Stomach (tissue), 9 donors: ENCODE measurements around the gene DLG5. TPM values are rescaled to one million over a fixed set of nuclear protein-coding genes. Genes with fewer than 3 reads are reported as not detected.

ENCODE experiments used
- DNase-seq, 2 donors: peaks; one replicate each; pipeline versions ENCODE4 v3.0.0 to v3.0.0-alpha.2; 2013 to 2019
- H3K27ac ChIP-seq, 5 donors: fragments of 200-600 bp in 4 of 5; sonication (generic) in 4 of 5; one replicate each; pipeline ENCODE4 v1.5.1; 2013 to 2019; ENCODE audit warnings: mild to moderate bottlenecking in 1 of 5, moderate library complexity in 1 of 5
- H3K27me3 ChIP-seq, 3 donors: fragments of 200-600 bp; sonication (generic); one replicate each; pipeline ENCODE4 v1.5.1; 2017 to 2019; ENCODE audit warnings: mixed run types in 1 of 3
- H3K36me3 ChIP-seq, 4 donors: fragments of 200-600 bp; sonication (generic); 1 replicate in 3 of 4; 2 replicates in 1 of 4; pipeline ENCODE4 v1.5.1; 2016 to 2019
- H3K4me1 ChIP-seq, 4 donors: fragments of 200-600 bp; sonication (generic); one replicate each; pipeline ENCODE4 v1.5.1; 2016 to 2019
- H3K4me3 ChIP-seq, 4 donors: fragments of 200-600 bp; sonication (generic) in 3 of 4; one replicate each; pipeline ENCODE4 v1.5.1; 2016 to 2019; ENCODE audit warnings: mild to moderate bottlenecking in 1 of 4
- H3K9me3 ChIP-seq, 4 donors: fragments of 200-600 bp; sonication (generic); one replicate each; pipeline ENCODE4 v1.5.1; 2016 to 2019
- EP300 ChIP-seq: sonication (generic); formaldehyde crosslinking; IDR thresholded peaks from one replicate; pipeline ENCODE4 v1.6.1; 2017; ENCODE audit warnings: antibody characterized with exemption
- POLR2A ChIP-seq, 4 donors: fragments of 450-650 bp; IDR thresholded peaks; one replicate each; pipeline ENCODE4 v1.6.1; 2016; ENCODE audit warnings: antibody characterized with exemption in 4 of 4, control low read depth in 2 of 4, mild to moderate bottlenecking in 1 of 4, moderate library complexity in 1 of 4
- POLR2AphosphoS5 ChIP-seq, 3 donors: sonication (generic); formaldehyde crosslinking; IDR thresholded peaks; one replicate each; pipeline ENCODE4 v1.6.1; 2016; ENCODE audit warnings: antibody characterized with exemption in 3 of 3
- WGBS, 5 donors: extraction: QIAGEN DNeasy Blood & Tissue Kit in 3 of 5; methylation state at CpG; one replicate each; pipeline versions ENCODE4 v1.1.5 to v1.1.7; 2013 to 2018; 5-methylcytosine and 5-hydroxymethylcytosine counted together
- intact Hi-C: fragments of 100-400 bp; cut with DNase I; formaldehyde crosslinking; loops from one replicate; pipeline ENCODE4 v1.15.1; 2023; ENCODE audit warnings: low total_unique reads
- polyA plus RNA-seq, 3 donors: library from polyadenylated mRNA; stranded (reverse); fragments of 200-250 nt; gene quantifications; one replicate each; pipeline ENCODE4 v1.2.3, GENCODE V29; 2013
- total RNA-seq, 5 donors: library from RNA; depleted of rRNA; stranded (reverse); fragments of >200 nt; gene quantifications; one replicate each; pipeline versions ENCODE4 v1.1.0 to v1.2.3, GENCODE V29; 2014 to 2016
- TF ChIP-seq, protein P1 (sequence below), 7 experiments: fragments of 450-650 bp in 4 of 7; fragments of 200-600 bp in 3 of 7; sonication (generic) in 3 of 7; IDR thresholded peaks; one replicate each; pipeline ENCODE4 v1.5.1; 2016 to 2019; ENCODE audit warnings: antibody characterized with exemption in 7 of 7, control low read depth in 2 of 7, mild to moderate bottlenecking in 1 of 7
- donor health status: healthy with polysubstance abuse.
- donor health status: Bipolar disorder and iron deficiency.
- donor health status: healthy.

The DLG5 gene
- total and polyA plus RNA-seq, 8 donors: 9.2 to 134 (median 32.7) TPM

DNA sequence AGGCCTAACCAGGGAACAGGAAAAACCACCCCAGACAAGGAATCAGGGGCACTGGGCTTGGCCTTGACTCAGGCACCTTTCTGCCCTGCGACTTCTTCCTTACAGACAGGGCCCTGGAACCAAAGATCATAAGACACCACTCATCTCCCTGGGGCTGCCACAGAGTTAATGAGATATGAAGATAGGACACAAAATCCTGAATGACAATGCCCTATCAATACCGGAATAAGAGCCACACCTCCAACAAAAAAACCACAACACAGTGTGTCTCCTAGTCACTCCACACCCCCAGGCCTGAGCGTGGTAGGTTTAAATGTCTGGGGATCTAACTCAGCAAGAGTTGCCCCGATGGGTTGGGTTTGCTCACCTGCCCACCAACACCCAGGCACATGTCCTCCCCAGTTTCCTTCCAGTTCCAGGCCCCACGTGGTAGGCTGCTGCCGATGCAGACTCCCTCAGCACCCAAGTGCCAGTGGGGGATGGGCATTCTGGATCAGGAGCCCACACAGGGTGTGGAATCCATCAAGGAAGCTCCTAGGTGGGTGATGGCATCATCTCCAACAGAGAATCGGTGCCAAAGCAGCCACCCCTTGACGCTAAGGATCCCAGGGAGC lies 3.9 kb downstream of the DLG5 start:
- Histone ChIP-seq H3K27ac (no peak overlapping the region), H3K4me1 (peaks cover 13 to 78% (median 51%) of the 10 kb centered on the region in 4 donors), H3K4me3 (no peak overlapping the region), H3K36me3 (no peaks in the 10 kb centered on the region), H3K9me3 (no peaks in the 10 kb centered on the region), H3K27me3 (peaks cover 0 to 21% (median 0%) of the 10 kb centered on the region in 3 donors)
- DNase-seq: no peak
- intact Hi-C loops: loop anchor here (10.0 kb wide), 1 partner anchor 78 kb away; no protein-coding TSS in a partner anchor
- 70 to 88% (median 79%) methylated on average over 7 to 8 of the region's 8 CpGs for WGBS, 5 donors
- TF ChIP-seq POLR2AphosphoS5 (IDR thresholded peaks at IDR 0.05) (no peak), EP300 (no peak), POLR2A (IDR thresholded peaks at IDR 0.05) (no peak)
- TF ChIP-seq, protein P1, sequence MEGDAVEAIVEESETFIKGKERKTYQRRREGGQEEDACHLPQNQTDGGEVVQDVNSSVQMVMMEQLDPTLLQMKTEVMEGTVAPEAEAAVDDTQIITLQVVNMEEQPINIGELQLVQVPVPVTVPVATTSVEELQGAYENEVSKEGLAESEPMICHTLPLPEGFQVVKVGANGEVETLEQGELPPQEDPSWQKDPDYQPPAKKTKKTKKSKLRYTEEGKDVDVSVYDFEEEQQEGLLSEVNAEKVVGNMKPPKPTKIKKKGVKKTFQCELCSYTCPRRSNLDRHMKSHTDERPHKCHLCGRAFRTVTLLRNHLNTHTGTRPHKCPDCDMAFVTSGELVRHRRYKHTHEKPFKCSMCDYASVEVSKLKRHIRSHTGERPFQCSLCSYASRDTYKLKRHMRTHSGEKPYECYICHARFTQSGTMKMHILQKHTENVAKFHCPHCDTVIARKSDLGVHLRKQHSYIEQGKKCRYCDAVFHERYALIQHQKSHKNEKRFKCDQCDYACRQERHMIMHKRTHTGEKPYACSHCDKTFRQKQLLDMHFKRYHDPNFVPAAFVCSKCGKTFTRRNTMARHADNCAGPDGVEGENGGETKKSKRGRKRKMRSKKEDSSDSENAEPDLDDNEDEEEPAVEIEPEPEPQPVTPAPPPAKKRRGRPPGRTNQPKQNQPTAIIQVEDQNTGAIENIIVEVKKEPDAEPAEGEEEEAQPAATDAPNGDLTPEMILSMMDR (IDR thresholded peaks at IDR 0.05): no peak

DNA sequence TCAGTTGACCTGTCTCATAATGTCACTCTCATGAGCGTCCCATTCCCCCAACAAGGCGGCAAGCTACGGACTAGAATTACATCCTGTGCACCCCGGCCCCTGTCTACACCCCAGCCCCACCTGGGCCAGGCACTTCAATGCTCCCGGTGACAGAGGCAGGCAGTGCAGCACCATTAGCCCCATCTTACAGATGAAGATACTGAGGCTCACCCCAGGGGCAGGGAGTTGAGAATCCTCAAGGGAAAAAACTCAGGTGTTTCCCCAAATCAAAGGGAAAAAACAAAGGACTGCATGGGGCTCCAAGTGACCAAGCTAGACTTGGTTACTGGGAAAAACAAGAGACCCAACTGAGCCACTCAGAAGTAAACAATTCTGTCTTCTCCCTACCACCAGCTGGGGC lies 4.5 kb downstream of the DLG5 start:
- H3K27ac ChIP-seq: no peak overlapping the region
- H3K4me3 ChIP-seq: no peak overlapping the region
- DNase-seq: no peak
- peaks cover 0 to 14% (median 0%) of the 10 kb centered on the region in 3 donors for H3K27me3 ChIP-seq
- WGBS, 5 donors: 93 to 100% (median 97%) methylated on average over 5 of the region's 5 CpGs
- no peaks in the 10 kb centered on the region for H3K9me3 ChIP-seq
- H3K36me3 ChIP-seq: no peaks in the 10 kb centered on the region
- TF ChIP-seq, protein P1 (IDR thresholded peaks at IDR 0.05): no peak
- TF ChIP-seq POLR2A (IDR thresholded peaks at IDR 0.05) (no peak), EP300 (no peak), POLR2AphosphoS5 (IDR thresholded peaks at IDR 0.05) (no peak)
- peaks cover 7 to 72% (median 45%) of the 10 kb centered on the region in 4 donors for H3K4me1 ChIP-seq
- intact Hi-C loops: loop anchor here (10.0 kb wide), 1 partner anchor 77 kb away; no protein-coding TSS in a partner anchor

DNA sequence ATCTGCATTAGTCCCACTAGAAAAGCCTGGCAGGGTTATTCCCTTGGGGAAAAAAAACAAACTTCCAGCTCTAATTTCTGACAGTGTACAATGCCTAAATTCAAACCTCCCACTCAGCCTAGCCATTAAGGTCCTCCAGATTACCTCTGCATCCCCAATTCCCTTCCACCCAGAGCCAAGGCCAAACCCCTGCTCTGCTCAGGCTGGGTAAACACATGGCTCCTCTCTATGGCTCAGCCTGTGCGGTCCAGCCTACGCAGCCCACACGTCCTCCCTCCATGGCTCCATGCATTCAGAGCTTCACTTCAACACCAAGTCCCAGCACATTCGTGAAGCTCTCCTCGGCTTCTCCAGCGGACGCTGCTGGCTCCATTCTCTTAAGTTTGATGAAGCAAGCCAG lies 5.2 kb downstream of the DLG5 start:
- Histone ChIP-seq H3K4me1 (peaks cover 5 to 70% (median 43%) of the 10 kb centered on the region in 4 donors), H3K9me3 (no peaks in the 10 kb centered on the region), H3K27me3 (peaks cover 0 to 10% (median 0%) of the 10 kb centered on the region in 3 donors), H3K36me3 (no peaks in the 10 kb centered on the region), H3K4me3 (no peak overlapping the region), H3K27ac (no peak overlapping the region)
- DNase-seq: no peak
- intact Hi-C loops: loop anchor here (10.0 kb wide), 1 partner anchor 77 kb away; no protein-coding TSS in a partner anchor
- 79 to 94% (median 90%) methylated on average over 7 of the region's 7 CpGs for WGBS, 5 donors
- TF ChIP-seq, protein P1 (IDR thresholded peaks at IDR 0.05): no peak
- TF ChIP-seq POLR2AphosphoS5 (IDR thresholded peaks at IDR 0.05) (no peak), EP300 (no peak), POLR2A (IDR thresholded peaks at IDR 0.05) (no peak)

DNA sequence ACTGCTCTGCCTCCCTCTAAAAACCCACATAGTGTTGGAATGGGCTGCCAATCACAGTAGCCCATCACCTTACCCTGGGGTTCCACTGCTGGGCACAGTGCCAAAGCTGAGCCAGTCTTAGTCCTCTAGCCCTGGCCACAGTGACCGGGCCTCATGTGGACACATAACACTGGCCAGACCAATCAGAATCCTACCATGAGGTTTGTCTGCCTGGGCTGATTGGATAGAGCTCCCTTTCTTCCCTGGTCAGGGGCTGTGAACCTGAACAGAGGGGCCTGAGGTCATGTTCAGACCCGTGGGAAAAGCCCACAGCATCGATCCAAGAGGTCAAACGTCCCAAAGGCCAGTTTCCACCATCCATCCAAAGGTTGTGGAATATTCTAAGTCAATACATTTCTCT lies 6.1 kb downstream of the DLG5 start:
- H3K9me3 ChIP-seq: no peaks in the 10 kb centered on the region
- no peak for DNase-seq
- no peaks in the 10 kb centered on the region for H3K36me3 ChIP-seq
- H3K4me1 ChIP-seq: peaks cover 5 to 72% (median 42%) of the 10 kb centered on the region in 4 donors
- TF ChIP-seq POLR2AphosphoS5 (IDR thresholded peaks at IDR 0.05) (no peak), POLR2A (IDR thresholded peaks at IDR 0.05) (no peak), EP300 (no peak)
- TF ChIP-seq, protein P1 (IDR thresholded peaks at IDR 0.05): no peak
- peaks cover 0 to 1% (median 0%) of the 10 kb centered on the region in 3 donors for H3K27me3 ChIP-seq
- intact Hi-C loops: loop anchor here (10.0 kb wide), 1 partner anchor 76 kb away; no protein-coding TSS in a partner anchor
- no peak overlapping the region for H3K4me3 ChIP-seq
- WGBS, 5 donors: 62 to 91% (median 77%) methylated on average over 3 to 4 of the region's 4 CpGs
- no peak overlapping the region for H3K27ac ChIP-seq
